Measurements from ENCODE around the gene AMACR. TPM values are rescaled to one million over a fixed set of nuclear protein-coding genes. Genes with fewer than 3 reads are reported as not detected.

The AMACR gene
- total RNA-seq, 2 experiments from 2014 or later: 7.5 to 7.8 TPM

GRCh38 chr5:33937017-33937706 is 70.7 kb downstream of the AMACR start:
- Mint-ChIP-seq H3K27ac (no peak overlapping the region), H3K36me3 (ENCODE audit: low read depth) (no peaks in the 10 kb centered on the region), H3K4me3 (no peak overlapping the region), H3K4me1 (peaks cover 2% of the 10 kb centered on the region), H3K27me3 (peaks cover 51% of the 10 kb centered on the region), H3K9me3 (no peaks in the 10 kb centered on the region)
- CTCF ChIA-PET: no interaction called here
- no peak for DNase-seq
- POLR2A ChIA-PET: no interaction called here

DNA sequence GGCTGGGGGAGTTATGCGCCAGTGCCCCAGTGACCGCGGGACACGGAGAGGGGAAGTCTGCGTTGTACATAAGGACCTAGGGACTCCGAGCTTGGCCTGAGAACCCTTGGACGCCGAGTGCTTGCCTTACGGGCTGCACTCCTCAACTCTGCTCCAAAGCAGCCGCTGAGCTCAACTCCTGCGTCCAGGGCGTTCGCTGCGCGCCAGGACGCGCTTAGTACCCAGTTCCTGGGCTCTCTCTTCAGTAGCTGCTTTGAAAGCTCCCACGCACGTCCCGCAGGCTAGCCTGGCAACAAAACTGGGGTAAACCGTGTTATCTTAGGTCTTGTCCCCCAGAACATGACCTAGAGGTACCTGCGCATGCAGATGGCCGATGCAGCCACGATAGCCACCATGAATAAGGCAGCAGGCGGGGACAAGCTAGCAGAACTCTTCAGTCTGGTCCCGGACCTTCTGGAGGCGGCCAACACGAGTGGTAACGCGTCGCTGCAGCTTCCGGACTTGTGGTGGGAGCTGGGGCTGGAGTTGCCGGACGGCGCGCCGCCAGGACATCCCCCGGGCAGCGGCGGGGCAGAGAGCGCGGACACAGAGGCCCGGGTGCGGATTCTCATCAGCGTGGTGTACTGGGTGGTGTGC is 71.4 kb downstream of the AMACR start, which contains the start of gene RXFP3:
Gene RXFP3 (plus strand): TSS at position 6 of the 636 bp plus-strand sequence. CDS start 355 bp downstream, at position 361.
- Mint-ChIP-seq H3K27ac (no peak within 1 kb of the TSS), H3K9me3 (no peaks in the 10 kb centered on the region), H3K27me3 (peaks cover 53% of the 10 kb centered on the region), H3K4me1 (peaks cover 2% of the 10 kb centered on the region), H3K36me3 (ENCODE audit: low read depth) (no peaks in the 10 kb centered on the region), H3K4me3 (no peak within 1 kb of the TSS)
- POLR2A ChIA-PET: no interaction called here
- DNase-seq: no peak
- CTCF ChIA-PET: interaction anchor here (1.8 kb wide), 1 partner anchor 26 kb away, joined by 6 read pairs; no protein-coding TSS in a partner anchor

Other genes starting within 250 kb of the AMACR start
- gene ADAMTS12, start 116.1 kb downstream of the AMACR start, total RNA-seq: not detected
- gene RXFP3, start 71.7 kb downstream of the AMACR start, total RNA-seq: not detected
- under 1 TPM in 1 of 2 experiments, not detected in 1; 0.23 TPM for gene SLC45A2, start 23.4 kb downstream of the AMACR start, total RNA-seq
- 1 to 10 TPM; 2.5 to 3.3 TPM for gene C1QTNF3, start 35.2 kb upstream of the AMACR start, total RNA-seq